22Rv1 (cell line): Measurements from ENCODE around the gene TAS2R41.

Experiments used
- H3K27ac ChIP-seq: fragments of 450-650 bp; 2 replicates; pipeline ENCODE4 v1.5.1; 2017
- ZFX ChIP-seq: fragments of 450-650 bp; IDR thresholded peaks from 2 replicates; pipeline ENCODE4 v1.6.1; 2017; ENCODE audit warnings: antibody characterized with exemption, borderline replicate concordance
- TF ChIP-seq, protein P1 (sequence below): fragments of 450-650 bp; IDR thresholded peaks from 2 replicates; pipeline ENCODE4 v1.5.1; 2017; ENCODE audit warnings: mild to moderate bottlenecking

Gene TAS2R41

GRCh38 chr7:143449793-143450192 is 27.9 kb upstream of the TAS2R41 start:
- H3K27ac ChIP-seq = no peak overlapping the region
- TF ChIP-seq, protein P1, sequence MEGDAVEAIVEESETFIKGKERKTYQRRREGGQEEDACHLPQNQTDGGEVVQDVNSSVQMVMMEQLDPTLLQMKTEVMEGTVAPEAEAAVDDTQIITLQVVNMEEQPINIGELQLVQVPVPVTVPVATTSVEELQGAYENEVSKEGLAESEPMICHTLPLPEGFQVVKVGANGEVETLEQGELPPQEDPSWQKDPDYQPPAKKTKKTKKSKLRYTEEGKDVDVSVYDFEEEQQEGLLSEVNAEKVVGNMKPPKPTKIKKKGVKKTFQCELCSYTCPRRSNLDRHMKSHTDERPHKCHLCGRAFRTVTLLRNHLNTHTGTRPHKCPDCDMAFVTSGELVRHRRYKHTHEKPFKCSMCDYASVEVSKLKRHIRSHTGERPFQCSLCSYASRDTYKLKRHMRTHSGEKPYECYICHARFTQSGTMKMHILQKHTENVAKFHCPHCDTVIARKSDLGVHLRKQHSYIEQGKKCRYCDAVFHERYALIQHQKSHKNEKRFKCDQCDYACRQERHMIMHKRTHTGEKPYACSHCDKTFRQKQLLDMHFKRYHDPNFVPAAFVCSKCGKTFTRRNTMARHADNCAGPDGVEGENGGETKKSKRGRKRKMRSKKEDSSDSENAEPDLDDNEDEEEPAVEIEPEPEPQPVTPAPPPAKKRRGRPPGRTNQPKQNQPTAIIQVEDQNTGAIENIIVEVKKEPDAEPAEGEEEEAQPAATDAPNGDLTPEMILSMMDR = no peak
- TF ChIP-seq ZFX = no peak

DNA sequence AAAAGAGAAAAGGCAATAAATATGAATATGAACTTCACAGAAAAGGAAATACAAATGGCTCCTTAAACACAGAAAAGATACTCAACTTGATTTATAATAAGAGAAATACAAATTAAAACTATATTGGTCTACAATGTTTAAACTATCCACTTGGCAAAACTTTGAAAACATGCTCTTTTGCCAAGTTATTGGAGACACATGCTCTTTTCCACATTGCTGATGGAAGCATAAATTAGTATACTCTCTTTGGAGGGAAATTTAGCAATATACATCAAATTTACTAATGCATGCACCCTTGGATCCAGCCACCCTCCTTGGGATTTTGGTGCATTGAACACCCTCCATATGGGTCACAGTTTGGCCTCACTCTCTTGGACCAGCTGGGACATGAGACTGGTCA is 26.6 kb upstream of the TAS2R41 start:
- H3K27ac ChIP-seq = no peak overlapping the region
- TF ChIP-seq, protein P1 = no peak
- no peak for TF ChIP-seq ZFX

- TF ChIP-seq, protein P1 = no peak
- TF ChIP-seq ZFX = no peak
- no peak overlapping the region for H3K27ac ChIP-seq
Observed at GRCh38 chr7:143451746-143452145, 25.9 kb upstream of the TAS2R41 start.

- H3K27ac ChIP-seq = no peak overlapping the region
- TF ChIP-seq ZFX = no peak
- TF ChIP-seq, protein P1 = no peak
Observed at GRCh38 chr7:143452495-143452894, 25.2 kb upstream of the TAS2R41 start.

DNA sequence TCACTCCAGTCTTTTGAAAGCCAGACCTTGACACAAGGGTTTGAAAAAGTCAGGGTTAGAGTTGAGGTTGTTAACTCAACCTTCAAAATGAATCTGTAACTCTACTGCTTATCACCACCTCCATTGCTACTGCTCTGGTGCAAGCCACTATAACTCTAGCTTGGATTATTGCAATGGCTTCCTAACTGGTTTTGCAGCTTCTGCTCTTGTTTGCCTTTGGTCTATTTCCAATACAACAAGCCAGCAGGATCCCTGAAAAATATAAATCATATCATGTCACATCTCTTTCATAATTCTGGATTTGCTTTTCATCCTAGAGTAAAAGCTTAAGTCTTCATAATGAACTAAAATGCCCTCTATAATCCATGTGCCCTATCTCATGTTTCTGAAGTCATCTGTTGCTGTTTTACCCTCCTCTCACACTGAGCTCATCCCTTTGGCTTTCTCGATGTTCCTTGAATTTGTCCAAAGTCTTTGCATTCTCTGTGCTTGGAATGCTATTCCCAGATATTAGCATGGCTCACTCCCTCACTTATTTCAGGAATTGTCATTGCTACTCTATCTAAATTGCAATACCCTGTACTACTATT is 23.5 kb upstream of the TAS2R41 start:
- TF ChIP-seq, protein P1 = no peak
- no peak for TF ChIP-seq ZFX
- no peak overlapping the region for H3K27ac ChIP-seq

GRCh38 chr7:143455491-143455890 is 22.2 kb upstream of the TAS2R41 start:
- TF ChIP-seq, protein P1 = no peak
- TF ChIP-seq ZFX = no peak

DNA sequence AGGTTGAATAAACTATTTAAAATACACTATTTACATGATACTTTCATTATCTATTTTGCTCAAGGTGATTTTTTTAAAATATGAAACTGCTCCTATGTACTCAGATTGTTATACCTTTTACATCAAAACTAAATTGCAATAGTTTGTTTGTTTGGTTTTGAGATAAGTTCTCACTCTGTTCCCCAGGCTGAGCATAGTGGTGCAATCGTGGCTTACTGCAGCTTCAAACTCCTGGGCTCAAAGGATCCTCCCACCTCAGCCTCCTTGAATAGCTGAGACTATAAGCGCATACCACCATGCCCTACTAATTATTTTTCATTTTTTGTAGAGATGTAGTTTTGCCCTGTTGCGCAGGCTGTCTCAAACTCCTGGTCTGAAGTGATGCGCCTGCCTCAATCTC is 21.7 kb upstream of the TAS2R41 start:
- TF ChIP-seq, protein P1 = no peak
- TF ChIP-seq ZFX = no peak
- no peak overlapping the region for H3K27ac ChIP-seq

More at GRCh38 chr7:143455491-143455890, 22.2 kb upstream of the TAS2R41 start:
- H3K27ac ChIP-seq = no peak overlapping the region
